ENCODE data around the gene CYTH4. TPM values are rescaled to one million over a fixed set of nuclear protein-coding genes. Genes with fewer than 3 reads are reported as not detected.

CYTH4 gene
- total and polyA plus RNA-seq, 2 of the 8 experiments (the other 6 are each of a cell fraction or from before 2014, with no cell fraction given), result 0.09 TPM; not detected in 1

GRCh38 chr22:37262346-37262745, 20.0 kb upstream of the CYTH4 start:
- Histone ChIP-seq H3K23me2 (ENCODE audit: low read depth, low read length) (no peaks in the 10 kb centered on the region; the same call in 1 of the 2 replicates), H3K27ac (ENCODE audit: low read depth, low read length) (no peak overlapping the region), H3K14ac (ENCODE audit: insufficient read length) (no peak overlapping the region), H4K20me1 (replicated peaks in 1 of 2; ENCODE audit: control insufficient read depth in 1 of 2, insufficient read depth in 2 of 2, low read length in 2 of 2) (no peaks in the 10 kb centered on the region), H3K9ac (replicated peaks in 1 of 4; ENCODE audit: extremely low read depth in 1 of 4, low read depth in 3 of 4, low read length in 3 of 4) (no peak overlapping the region), H3K9me3 (ENCODE audit: insufficient read depth in 2 of 2, low read depth in 1 of 2, low read length in 1 of 2) (peaks cover 12% of the 10 kb centered on the region in 2 experiments), H4K91ac (replicated peaks; ENCODE audit: insufficient read length, low read length) (no peak overlapping the region), H3K4me3 (ENCODE audit: extremely low read depth in 1 of 4, insufficient read depth in 2 of 4, low read depth in 3 of 4, low read length in 4 of 4) (no peak overlapping the region), H2AK5ac (ENCODE audit: low read depth, low read length) (no peak overlapping the region), H3K4me2 (ENCODE audit: insufficient read depth in 1 of 2, low read depth in 2 of 2, low read length in 2 of 2) (no peak overlapping the region), H3K36me3 (ENCODE audit: control insufficient read depth in 2 of 4, insufficient read depth in 4 of 4, low read length in 3 of 4) (no peaks in the 10 kb centered on the region), H3K18ac (ENCODE audit: extremely low read depth, low read length) (no peak overlapping the region), H4K8ac (ENCODE audit: extremely low read depth, insufficient read depth, low read length) (no peak overlapping the region), H4K5ac (ENCODE audit: insufficient read length, low read depth, low read length) (no peak overlapping the region), H3K4me1 (replicated peaks in 1 of 4; ENCODE audit: control insufficient read depth in 3 of 4, insufficient read depth in 4 of 4, low read length in 3 of 4) (peaks cover 4 to 12% (median 6%) of the 10 kb centered on the region in 4 experiments), H3K23ac (ENCODE audit: insufficient read length) (no peak overlapping the region), H2BK20ac (ENCODE audit: low read length) (no peak overlapping the region), H2AFZ (ENCODE audit: low read length) (no peak overlapping the region), H3K4ac (replicated peaks; ENCODE audit: insufficient read length, low read depth, low read length) (no peak overlapping the region), H3K79me2 (ENCODE audit: control insufficient read depth in 1 of 2, insufficient read depth in 2 of 2, low read length in 2 of 2) (no peaks in the 10 kb centered on the region), H2BK120ac (replicated peaks; ENCODE audit: low read depth, low read length) (no peak overlapping the region), H3K56ac (replicated peaks; ENCODE audit: insufficient read length, low read depth, low read length) (no peak overlapping the region), H3K79me1 (ENCODE audit: low read depth, low read length) (no peaks in the 10 kb centered on the region), H2BK12ac (ENCODE audit: low read depth, low read length) (no peak overlapping the region), H2BK5ac (ENCODE audit: low read depth, low read length) (no peak overlapping the region), H2BK15ac (ENCODE audit: low read length) (no peak overlapping the region), H3K27me3 (replicated peaks in 1 of 4; ENCODE audit: control insufficient read depth in 3 of 4, extremely low read depth in 1 of 4, insufficient read depth in 3 of 4, low read length in 3 of 4) (peaks cover 0 to 12% (median 7%) of the 10 kb centered on the region in 4 experiments; a peak in 2 of 7 replicates)
- POLR2A ChIA-PET (ENCODE audit: partially characterized antibody), result no interaction called here
- no peak for DNase-seq (ENCODE audit: low read depth in 1 of 2, low spot score in 2 of 2)
- WGBS, 2 experiments (ENCODE audit: extremely low coverage in 1 of 2, insufficient coverage in 1 of 2, insufficient read length in 1 of 2, insufficient replicate concordance in 2 of 2, low coverage in 1 of 2, low lambda C conversion rate in 2 of 2, missing lambda C conversion rate in 1 of 2), result 88% methylated on average over 5 of the region's 5 CpGs; no CpG with 5 or more reads in 1 of the 2 experiments
- no peak for FAIRE-seq
- CTCF ChIA-PET (ENCODE audit: partially characterized antibody), result interaction anchor here (1.0 to 5.9 kb wide), 13 partner anchors 8 to 244 kb away, joined by 3 to 97 read pairs (median 11); partner anchors contain the start of gene RAC2
- TF ChIP-seq GABPA (IDR thresholded peaks at IDR 0.05; ENCODE audit: borderline replicate concordance, insufficient read depth, low read length) (no peak), HDAC6 (IDR thresholded peaks at IDR 0.05; ENCODE audit: low read depth, low read length) (no peak), BRCA1 (IDR thresholded peaks at IDR 0.05; ENCODE audit: low read depth, low read length) (no peak), NRF1 (IDR thresholded peaks at IDR 0.05; ENCODE audit: low read depth, low read length) (no peak), FOSL1 (IDR thresholded peaks at IDR 0.05; ENCODE audit: insufficient read depth, low read depth, low read length) (no peak)

Measured in H1 (cell line).